ENCODE measurements around the gene IQSEC1.

DNA sequence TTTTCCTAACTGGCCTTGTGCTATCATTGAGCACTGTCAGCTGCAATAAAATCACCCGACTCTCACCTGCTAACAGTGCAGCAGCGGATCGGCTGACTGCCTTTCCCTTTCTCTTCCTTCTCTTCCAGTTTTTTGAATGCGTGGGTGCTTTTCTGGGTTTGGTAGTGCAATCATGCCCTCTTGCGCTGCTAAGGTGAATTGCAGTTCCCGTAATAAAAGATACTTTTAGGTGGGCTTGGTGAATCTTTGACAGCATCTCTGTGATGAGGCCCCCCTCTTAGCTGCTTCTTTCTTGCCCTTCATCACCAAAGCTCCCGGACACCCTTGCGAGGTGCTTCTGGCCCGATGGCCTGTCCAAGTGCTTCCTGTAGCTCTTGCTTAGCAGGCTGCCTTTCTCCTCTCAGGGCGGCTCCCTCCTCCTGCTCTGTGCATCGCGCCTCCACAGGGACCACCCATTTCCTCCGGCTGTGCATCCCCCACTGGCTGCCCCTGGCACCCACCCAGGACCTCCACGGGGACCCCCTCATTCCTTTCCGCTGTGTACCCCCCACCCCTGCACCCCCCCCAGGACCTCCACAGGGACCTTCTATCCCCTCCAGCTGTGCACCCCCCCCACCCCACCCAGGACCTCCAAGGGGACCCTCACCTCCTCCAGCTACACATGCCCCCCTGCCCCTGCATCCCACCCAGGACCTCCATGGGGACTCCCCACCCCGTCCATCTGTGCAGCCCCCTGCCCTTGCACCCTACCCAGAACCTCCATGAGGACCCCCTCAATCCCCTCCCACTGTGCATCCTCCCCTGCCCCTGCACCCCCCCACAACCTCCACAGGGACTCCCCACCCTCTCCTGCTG is 181.0 kb downstream of the IQSEC1 start:
- TF ChIP-seq, protein P1, sequence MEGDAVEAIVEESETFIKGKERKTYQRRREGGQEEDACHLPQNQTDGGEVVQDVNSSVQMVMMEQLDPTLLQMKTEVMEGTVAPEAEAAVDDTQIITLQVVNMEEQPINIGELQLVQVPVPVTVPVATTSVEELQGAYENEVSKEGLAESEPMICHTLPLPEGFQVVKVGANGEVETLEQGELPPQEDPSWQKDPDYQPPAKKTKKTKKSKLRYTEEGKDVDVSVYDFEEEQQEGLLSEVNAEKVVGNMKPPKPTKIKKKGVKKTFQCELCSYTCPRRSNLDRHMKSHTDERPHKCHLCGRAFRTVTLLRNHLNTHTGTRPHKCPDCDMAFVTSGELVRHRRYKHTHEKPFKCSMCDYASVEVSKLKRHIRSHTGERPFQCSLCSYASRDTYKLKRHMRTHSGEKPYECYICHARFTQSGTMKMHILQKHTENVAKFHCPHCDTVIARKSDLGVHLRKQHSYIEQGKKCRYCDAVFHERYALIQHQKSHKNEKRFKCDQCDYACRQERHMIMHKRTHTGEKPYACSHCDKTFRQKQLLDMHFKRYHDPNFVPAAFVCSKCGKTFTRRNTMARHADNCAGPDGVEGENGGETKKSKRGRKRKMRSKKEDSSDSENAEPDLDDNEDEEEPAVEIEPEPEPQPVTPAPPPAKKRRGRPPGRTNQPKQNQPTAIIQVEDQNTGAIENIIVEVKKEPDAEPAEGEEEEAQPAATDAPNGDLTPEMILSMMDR (IDR thresholded peaks at IDR 0.05): peak; percentile 81 to 96 (median 95)
- TF ChIP-seq POLR2A (IDR thresholded peaks at IDR 0.05; ENCODE audit: low read depth) (no peak), POLR2AphosphoS5 (IDR thresholded peaks at IDR 0.05) (peak in 1 of 2 donors; percentile 37), EP300 (IDR thresholded peaks at IDR 0.05) (no peak)
